GM21367 (cell line): ENCODE results near the gene MMP24OS.
"Not testable (repeated sequence)": the region's sequence is repeated elsewhere in the genome, so short reads cannot be mapped to it uniquely, and the experiment has no call there.

Experiments
- ATAC-seq: cut with Tn5 transposase; IDR thresholded peaks from one replicate; pipeline ENCODE4 v1.9.1; 2021; ENCODE audit not compliant: unreplicated experiment

The MMP24OS gene

DNA sequence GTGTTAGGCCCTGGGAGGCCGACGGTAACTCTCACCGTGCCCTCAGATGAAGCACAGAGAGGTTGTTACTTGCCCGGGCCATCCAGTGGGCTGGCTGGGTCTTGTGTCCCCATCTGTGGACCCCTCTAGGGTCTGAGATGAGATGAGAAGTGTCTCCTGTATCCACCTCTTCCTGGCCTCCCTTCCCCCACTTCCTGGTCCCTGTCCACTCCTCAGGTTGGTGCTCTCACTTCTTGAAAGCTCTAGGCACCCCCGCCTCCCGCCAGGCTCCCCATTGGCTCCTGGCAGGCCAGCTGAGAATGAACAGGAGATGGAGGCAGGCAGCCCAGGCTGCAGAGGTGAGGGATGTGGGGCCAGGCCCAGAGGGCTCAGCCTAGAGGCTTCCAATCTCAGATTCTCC is 1.5 kb downstream of the MMP24OS start:
- no peak for ATAC-seq

DNA sequence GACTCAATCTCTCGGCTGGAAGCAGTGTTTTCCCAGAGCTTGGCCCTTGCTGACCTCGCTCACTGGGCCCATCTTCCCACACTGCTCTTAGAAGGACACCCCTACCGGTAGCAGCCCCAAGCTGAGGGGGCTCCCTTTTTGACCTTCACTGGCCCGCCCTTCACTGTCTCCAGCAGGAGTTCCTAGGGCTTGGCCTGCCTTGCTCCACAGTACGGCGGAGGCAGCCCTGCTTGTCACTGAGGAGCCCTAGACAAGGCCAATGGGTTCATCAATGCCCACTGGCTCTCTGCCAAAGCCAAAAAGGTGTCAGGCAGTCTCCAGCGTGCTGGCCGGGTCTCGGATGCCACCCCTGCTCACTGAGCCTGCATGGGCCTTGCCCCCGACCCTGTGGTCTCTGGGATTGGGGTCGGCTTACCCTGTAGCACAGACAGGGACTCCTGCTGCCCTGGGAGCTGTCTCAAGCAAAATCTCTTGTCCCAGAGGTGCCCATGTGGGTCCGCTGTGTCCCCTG is 2.1 kb downstream of the MMP24OS start:
- no peak for ATAC-seq

GRCh38 chr20:35274172-35275092 is 3.5 kb downstream of the MMP24OS start:
- ATAC-seq = no peak

GRCh38 chr20:35273449-35274171 is 4.3 kb downstream of the MMP24OS start:
- no peak for ATAC-seq

DNA sequence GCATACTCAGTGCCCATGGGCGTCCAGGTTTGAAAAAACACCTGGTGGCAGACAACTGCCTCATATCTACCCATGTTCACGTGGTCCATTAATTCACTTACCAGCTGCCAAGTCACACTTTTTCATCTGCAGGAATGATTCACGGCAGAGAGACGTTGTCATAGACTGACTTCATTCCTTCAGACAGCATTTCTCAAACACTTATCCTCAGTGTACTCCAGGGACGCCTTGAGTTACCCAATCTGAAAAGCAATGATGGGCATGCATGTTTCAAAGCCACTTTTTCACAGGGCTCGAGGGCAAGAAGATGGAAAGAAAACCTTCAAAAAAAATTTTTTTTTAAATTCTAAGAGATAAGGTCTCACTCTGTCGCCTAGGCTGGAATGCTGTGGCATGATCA is 6.0 kb downstream of the MMP24OS start:
- ATAC-seq = no peak

DNA sequence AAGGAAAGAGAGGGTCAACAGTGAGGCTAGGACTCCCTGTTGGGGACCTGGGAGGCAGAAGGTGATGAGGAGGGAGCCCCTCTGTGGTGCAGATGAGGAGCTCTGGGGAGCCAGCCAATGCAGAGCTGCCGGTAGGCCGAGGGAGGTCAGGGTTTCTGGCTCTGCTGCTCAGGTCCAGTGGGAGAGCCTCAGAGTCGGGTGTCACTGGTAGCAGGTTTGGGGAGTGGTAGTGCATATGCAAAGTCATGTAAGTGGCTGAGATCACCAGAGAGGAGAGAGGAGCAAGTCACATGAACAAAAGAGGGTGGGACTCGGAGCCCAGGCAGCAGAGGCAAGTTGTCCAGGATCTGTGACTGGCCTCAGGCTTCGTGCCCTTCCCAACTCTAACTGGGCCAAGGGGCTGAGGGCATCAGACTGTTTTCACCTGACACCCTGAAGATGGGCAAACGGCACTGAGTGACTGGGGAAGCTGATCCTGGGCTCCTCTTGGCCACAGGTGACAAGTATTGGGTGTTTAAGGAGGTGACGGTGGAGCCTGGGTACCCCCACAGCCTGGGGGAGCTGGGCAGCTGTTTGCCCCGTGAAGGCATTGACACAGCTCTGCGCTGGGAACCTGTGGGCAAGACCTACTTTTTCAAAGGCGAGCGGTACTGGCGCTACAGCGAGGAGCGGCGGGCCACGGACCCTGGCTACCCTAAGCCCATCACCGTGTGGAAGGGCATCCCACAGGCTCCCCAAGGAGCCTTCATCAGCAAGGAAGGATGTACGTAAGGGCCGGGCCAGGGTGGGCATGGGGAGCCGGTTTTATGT is 6.6 kb downstream of the MMP24OS start:
- ATAC-seq = no peak

GRCh38 chr20:35270021-35270902 is 7.7 kb downstream of the MMP24OS start:
- no peak for ATAC-seq

GRCh38 chr20:35269055-35269781 is 8.7 kb downstream of the MMP24OS start:
- no peak for ATAC-seq

- ATAC-seq = no peak
These were observed 10.8 kb downstream of the MMP24OS start for GRCh38 chr20:35267092-35267491.

DNA sequence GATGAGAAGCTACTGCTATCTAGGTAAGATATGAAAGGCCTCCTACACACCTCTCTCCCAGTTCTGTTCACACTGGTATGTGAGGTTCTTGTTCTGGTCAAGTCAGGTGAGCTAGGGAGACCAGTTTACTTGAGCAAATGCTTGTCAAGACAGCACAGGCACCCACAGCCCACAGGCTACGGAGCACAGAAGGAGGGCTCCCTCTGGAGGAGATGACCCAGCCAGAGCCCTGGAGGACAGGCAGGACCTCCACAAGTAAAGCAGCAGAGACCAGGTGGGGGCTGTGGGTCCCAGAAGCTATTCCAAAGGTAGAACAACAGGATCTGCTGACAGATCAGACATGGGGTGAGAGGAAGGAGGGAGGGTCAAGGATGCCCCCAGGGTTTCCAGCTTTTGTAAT is 13.2 kb downstream of the MMP24OS start:
- no peak for ATAC-seq

GRCh38 chr20:35263532-35264341 is 14.2 kb downstream of the MMP24OS start:
- ATAC-seq = no peak

DNA sequence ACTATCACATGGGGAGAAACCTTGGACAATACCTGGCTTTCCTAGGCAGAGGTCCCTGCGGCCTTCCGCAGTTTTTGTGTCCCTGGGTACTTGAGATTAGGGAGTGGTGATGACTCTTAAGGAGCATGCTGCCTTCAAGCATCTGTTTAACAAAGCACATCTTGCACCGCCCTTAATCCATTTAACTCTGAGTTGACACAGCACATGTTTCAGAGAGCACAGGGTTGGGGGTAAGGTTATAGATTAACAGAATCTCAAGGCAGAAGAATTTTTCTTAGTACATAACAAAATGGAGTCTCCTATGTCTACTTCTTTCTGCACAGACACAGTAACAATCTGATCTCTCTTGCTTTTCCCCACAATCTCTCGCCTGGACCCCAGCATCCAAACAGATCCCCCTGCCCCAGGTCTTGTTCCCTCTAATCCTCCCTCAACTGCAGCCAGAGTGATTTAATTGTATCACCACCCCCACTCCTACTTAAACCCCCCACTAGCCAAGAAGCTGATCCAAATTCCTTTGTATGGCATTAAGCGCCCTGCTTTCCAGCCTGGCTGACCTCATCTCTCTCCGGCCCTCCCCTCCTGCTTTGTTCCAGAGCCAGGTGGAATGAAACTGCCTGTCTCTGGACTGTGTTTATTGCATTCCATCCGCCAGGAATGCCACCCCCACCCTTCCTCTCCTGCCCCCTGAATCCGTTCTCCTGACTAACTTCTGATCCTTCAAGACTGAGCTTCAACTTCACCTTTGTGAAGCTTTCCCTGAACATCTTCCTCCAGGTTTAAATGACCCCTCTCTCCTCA is 15.0 kb downstream of the MMP24OS start:
- ATAC-seq = not testable (repeated sequence)

DNA sequence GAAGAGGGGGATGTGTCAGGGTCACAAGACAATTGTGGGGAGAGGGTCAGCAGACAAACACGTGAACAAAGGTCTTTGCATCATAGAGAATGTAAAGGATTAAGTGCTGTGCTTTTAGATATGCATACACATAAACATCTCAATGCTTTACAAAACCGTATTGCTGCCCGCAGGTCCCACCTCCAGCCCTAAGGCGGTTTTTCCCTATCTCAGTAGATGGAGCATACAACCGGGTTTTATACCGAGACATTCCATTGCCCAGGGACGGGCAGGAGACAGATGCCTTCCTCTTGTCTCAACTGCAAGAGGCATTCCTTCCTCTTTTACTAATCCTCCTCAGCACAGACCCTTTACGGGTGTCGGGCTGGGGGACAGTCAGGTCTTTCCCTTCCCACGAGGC is 15.6 kb downstream of the MMP24OS start:
- ATAC-seq = not testable (repeated sequence)

DNA sequence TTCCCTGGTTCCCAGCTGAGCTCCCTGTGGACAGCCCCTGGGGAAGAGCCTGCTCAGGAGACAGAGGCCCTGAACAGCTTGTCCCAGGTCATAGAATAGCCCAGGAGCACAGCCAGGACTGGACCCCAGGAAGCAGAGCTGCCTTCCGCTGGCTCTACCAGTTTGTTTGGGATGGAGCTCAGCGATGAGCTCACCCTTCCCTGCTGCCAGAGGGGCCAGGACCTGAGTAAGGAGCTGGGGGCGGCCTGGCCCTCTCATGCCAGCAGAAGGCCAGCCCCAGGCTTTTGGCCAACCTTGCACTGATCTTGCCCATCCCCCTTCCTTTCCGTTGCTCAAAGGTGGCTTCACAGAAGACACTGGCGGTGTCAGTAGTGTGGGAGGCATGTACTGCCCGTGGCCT is 17.5 kb downstream of the MMP24OS start:
- no peak for ATAC-seq

- no peak for ATAC-seq
These were observed 20.6 kb downstream of the MMP24OS start for GRCh38 chr20:35257175-35257909.

- no peak for ATAC-seq
These were observed 23.4 kb downstream of the MMP24OS start for GRCh38 chr20:35254448-35254999.

DNA sequence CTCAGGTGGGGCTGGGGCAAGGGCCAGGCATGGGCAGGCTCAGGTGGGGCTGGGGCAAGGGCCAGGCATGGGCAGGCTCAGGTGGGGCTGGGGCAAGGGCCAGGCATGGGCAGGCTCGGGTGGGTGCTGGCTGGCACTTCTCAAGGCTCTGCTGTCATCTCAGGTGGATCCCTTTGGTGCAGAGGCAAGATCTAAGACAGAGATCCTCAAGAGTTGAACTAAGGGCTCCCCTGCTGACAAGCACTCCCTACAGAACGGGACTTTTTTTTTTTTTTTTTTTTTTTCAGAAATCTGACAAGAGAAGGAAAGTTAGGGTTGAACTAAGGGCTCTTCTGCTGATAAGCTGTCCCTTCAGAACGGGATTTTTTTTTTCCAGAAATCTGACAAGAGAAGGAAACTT is 24.9 kb downstream of the MMP24OS start:
- ATAC-seq = no peak
